NCI-H526 treated with DMSO at 0.1 percent for 48 hours (cell line): ENCODE measurements around the gene NRM.
"Not testable (repeated sequence)": the region's sequence is repeated elsewhere in the genome, so short reads cannot be mapped to it uniquely, and the experiment has no call there.

ENCODE experiments used
- DNase-seq: peaks from one replicate; lab custom pipeline; 2025; lab: John Stamatoyannopoulos, UW

The NRM gene

DNA sequence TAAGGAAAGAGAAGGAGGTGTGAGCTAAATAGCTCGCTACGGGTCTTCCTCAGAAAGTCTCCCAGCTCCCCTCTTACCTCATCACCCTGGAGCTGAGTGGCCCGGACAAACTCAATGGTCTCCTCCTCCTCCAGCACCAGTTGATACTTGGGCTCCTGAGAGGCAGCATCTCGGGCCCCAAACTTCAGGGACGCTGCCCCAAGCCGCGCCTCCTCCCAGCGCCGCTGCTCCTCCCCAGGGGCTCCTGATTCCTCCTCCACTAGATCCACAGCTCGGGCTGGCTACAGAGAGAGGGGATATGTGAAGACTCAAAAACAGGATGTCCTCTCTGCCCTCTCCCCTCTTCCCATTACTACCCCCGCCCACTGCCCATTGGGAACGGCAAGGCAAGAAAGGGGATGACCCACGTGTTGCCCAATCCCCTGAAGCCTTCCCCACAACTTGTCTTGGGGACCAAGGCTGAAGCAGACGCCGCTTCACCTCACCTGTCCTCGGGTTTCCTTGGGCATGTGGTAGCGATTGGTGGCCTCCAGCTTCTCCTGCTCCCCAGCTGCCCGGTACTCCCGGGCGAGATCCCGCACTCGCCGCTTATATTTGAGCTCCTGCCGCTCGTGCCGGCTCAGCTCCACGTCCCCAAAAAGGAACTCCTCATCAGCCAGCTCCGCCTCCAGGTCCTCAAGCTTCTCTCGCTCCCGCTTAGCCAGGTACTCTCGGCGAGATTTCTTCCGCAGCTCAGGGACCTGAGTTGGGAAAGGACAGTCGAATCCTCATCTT, 25.6 kb downstream of the NRM start:
- no peak for DNase-seq

GRCh38 chr6:30657922-30658321, 32.9 kb downstream of the NRM start:
- not testable (repeated sequence) for DNase-seq

GRCh38 chr6:30657454-30657853, 33.3 kb downstream of the NRM start:
- DNase-seq, result no peak

DNA sequence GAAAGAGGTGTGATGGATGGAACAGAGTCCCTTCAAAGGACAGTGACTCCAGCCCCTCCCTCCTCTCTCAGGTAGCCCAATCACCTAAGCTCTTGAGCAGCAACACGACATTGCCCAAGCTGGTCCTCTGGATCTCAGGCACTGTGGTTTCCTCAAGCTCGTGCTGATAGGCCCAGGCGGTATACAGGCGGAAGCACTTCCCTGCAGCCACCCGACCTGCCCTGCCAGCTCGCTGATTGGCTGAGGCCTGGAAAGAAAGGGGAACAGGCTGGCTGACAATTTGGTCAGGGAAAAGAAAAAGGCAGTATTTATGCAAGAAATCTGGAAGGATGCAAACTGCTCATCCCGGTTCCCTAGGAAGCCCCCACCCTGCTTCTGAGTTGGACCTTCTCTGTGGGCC, 34.3 kb downstream of the NRM start:
- DNase-seq, result no peak

DNA sequence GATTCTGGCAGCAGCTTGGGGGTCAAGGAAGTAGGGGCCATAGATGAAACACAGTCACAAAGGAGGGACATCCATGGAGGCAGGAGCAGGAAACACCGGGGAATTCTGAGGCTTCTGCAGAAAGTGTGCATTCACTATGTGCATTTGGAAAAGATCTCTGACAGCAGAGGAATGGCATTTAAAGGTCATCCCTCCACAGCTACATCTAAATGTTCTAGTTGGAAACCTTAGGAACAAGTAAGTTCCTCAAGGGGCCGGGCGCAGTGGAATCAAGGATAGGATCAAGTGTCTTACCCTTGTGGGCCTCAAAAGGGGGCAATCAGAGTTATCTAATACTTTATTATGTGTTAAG, 35.1 kb downstream of the NRM start:
- no peak for DNase-seq

DNA sequence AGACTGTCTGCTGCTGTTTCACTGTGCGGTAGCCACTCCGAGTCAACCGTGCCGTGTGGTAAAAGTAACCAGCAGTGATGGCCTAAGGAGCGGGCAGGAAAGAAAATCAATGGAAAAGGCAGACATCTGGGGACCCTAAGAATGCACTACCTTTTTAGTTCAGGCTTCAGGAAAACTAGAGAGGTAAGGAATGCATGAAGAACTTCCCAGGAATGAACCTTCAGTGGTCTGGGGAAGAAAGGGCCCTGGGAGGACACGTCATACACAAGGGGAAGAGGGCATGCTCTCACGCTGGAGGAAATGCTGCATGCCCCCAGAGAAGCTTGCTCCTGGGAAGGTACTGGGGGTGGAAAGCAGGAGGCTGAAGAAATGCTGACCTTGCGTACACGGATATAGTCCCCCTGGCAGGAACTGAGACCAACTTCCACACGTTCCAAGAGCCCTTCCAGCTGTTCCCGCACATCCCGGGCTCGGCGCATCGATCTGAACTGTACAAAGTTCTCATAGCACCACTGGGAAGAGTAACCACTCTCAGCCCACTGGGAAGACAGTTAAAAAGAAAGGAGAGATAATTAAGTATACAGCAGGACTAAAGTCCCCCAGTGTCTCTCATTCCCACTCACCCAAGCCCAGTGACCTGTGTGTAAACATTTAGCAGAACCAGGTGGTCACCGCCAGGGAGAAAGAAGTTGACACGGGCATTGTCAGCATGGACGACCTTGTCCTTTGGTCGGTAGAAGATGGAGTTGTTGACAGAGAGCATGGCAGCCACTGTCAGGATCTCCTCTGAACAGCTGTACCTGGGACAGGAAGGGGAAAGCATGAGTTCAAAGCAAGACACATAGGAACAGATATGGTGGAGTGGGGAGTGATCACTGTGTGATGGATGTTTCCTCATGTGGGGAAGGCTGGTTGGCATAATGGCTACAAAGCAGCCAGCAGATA, 35.7 kb downstream of the NRM start:
- no peak for DNase-seq

GRCh38 chr6:30651143-30651542, 39.6 kb downstream of the NRM start:
- no peak for DNase-seq

GRCh38 chr6:30647242-30648116, 43.3 kb downstream of the NRM start:
- DNase-seq, result peak; percentile 66

DNA sequence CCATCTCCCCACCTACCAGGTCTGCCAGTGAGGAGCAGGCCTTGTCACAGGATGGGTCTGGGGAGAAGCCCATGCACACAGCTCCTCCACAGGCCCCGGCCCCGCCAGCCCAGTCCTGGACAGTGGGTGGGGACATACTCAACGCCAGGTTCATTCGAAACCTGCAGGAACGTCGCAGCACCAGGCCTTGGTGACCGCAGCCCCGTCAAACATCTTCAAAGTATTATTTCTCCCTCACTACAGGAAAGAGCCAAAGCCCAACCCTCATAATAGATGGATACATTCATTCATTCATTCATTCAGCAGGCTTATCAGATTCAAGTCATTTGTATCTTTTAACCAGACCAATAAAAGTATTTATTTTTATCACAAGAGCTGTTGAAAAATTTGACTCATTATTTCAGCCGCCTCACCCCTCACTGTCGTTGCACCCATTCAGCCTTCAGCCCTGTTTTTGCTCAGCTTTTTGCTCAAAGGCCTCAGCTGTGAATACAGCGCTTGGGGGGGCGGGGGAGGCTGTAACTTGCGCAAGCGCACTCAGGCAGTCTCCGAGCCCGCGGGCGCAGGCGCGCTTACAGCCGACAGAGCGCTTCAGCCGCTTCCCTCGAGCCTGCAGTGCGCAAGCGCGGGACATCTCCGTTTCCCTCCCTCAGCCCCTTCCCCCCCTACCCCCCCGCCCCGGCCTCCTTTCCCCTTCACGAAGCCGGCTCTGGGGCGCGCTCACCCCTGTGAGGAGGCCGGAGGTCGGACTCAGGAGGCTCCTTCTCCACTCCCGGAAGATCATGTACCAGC, 44.1 kb downstream of the NRM start, which contains the start of gene C6orf136:
Gene C6orf136 (plus strand): TSS at position 684 of the 792 bp plus-strand sequence. CDS start 99 bp downstream, at position 783.
- peak; percentile 82 for DNase-seq

GRCh38 chr6:30645989-30646388, 44.8 kb downstream of the NRM start:
- DNase-seq, result no peak

GRCh38 chr6:30644769-30645168, 46.0 kb downstream of the NRM start:
- DNase-seq, result no peak

- no peak for DNase-seq
Measured at GRCh38 chr6:30643656-30644055, 47.1 kb downstream of the NRM start.

- DNase-seq, result no peak
Measured at GRCh38 chr6:30641048-30641447, 49.7 kb downstream of the NRM start.

GRCh38 chr6:30640481-30640880, 50.3 kb downstream of the NRM start:
- DNase-seq, result no peak
